NB4 (cell line): ENCODE measurements around the gene DRD2.

Source experiments
- DNase-seq: peaks from one replicate; pipeline ENCODE4 v3.0.0; 2010; ENCODE audit warnings: low read depth
- H3K4me3 ChIP-seq: one replicate; pipeline ENCODE4 v1.5.1; 2011; ENCODE audit warnings: mild to moderate bottlenecking, low read depth, low read length, moderate library complexity
- MYC ChIP-seq: IDR thresholded peaks from 2 replicates; pipeline ENCODE4 v1.6.1; 2011; ENCODE audit warnings: low read depth, low read length
- POLR2A ChIP-seq: IDR thresholded peaks from 2 replicates; pipeline ENCODE4 v1.6.1; 2011; ENCODE audit warnings: mild to moderate bottlenecking; ENCODE audit not compliant: insufficient read length; ENCODE audit errors: extremely low read depth
- TF ChIP-seq, protein P1 (sequence below): IDR thresholded peaks from one replicate; pipeline ENCODE4 v1.5.1; 2012; ENCODE audit warnings: low read depth, low read length
- TF ChIP-seq, protein P2 (sequence below): IDR thresholded peaks from 2 replicates; pipeline ENCODE4 v1.6.1; 2011; ENCODE audit warnings: low read depth, low read length

Gene DRD2

DNA sequence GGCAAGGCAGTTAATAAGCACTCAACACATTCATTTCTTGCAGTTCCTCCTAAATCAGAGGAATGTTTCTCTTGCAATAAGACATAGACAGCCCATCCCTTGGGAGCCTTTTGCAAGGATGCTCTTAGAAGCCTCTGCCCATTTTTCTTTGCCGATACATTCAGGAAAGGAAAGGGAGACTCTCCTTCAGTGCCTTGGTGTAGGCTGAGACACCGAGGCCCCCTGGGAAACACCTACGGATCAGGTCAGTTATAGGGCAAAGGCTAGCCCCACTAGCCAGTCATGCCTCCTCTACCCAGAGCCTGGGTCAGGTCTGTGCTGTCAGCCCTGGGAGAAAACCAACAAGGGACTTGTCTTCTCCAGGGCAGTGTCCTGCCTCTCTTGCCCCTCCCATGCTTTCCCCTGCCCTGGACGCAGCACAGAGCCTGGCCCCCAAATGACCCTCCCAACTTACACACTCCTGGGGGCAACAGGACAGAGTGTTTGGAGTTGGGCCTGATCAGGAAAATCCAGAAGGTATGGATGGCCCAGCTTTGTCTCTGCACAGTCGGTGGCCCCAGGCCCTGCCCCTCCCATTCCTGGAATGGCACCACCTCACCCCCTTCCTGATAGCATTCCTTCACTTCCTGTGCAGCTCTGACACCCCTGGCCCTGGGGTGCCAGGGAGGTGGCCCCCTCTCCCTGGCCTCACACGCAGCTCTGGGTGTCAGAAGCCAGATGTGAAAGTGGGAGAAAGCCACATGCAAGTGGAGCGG lies 69.3 kb downstream of the DRD2 start:
- no peak for TF ChIP-seq MYC
- TF ChIP-seq, protein P1, sequence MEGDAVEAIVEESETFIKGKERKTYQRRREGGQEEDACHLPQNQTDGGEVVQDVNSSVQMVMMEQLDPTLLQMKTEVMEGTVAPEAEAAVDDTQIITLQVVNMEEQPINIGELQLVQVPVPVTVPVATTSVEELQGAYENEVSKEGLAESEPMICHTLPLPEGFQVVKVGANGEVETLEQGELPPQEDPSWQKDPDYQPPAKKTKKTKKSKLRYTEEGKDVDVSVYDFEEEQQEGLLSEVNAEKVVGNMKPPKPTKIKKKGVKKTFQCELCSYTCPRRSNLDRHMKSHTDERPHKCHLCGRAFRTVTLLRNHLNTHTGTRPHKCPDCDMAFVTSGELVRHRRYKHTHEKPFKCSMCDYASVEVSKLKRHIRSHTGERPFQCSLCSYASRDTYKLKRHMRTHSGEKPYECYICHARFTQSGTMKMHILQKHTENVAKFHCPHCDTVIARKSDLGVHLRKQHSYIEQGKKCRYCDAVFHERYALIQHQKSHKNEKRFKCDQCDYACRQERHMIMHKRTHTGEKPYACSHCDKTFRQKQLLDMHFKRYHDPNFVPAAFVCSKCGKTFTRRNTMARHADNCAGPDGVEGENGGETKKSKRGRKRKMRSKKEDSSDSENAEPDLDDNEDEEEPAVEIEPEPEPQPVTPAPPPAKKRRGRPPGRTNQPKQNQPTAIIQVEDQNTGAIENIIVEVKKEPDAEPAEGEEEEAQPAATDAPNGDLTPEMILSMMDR = no peak
- no peak for TF ChIP-seq POLR2A
- TF ChIP-seq, protein P2, sequence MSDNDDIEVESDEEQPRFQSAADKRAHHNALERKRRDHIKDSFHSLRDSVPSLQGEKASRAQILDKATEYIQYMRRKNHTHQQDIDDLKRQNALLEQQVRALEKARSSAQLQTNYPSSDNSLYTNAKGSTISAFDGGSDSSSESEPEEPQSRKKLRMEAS = no peak
- no peak overlapping the region for H3K4me3 ChIP-seq
- no peak for DNase-seq

DNA sequence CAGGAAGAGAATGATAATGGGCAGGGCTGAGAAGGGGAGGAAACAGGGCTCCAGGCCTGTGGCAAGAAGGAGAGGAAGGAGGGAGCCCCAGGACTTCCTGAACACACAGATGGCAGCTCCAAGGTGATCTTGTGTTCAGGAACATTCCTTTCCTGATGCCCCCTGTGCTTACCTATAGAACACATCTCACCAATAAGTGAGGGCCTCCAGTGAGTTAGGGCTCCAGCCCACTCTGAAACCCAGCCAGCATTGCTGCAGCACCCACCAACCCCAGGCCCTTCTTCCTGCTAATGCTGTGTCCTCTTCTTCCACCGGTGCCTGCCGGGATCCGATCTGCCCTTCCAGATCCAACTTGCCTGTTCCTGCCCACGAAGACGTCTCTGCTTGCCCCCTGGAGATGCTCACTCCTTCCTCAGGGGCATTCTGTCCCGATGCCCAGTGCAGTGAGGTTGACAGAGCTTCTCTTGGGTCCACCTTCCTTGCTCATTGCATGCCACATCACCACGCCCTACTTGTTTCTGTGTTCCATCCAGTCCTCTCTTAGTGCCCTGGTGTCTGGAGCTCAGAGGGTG lies 70.3 kb downstream of the DRD2 start:
- TF ChIP-seq MYC (no peak), POLR2A (no peak)
- TF ChIP-seq, protein P2 = no peak
- TF ChIP-seq, protein P1 = no peak
- no peak overlapping the region for H3K4me3 ChIP-seq
- no peak for DNase-seq

DNA sequence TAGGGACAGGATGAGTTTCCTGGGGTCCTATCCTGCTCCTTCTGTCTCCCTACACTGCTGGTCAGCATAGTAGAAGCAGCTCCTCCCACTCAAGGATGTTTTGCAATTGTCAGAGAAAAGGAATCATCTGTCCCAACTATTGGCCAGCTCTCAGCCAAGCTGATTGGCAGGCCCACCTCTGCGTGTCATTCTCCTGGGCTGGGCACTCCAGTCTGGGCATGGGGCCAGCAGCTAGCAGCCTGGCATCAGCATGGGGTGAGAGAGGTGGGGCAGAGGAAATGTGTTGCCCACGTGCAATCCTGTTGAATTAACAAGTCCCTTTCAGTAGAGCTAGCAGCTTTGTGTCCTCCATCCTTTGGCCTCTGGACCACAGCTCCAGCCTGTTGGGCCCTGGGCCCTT lies 73.5 kb downstream of the DRD2 start:
- no peak for DNase-seq
- TF ChIP-seq, protein P1 = no peak
- no peak for TF ChIP-seq POLR2A
- TF ChIP-seq, protein P2 = no peak
- TF ChIP-seq MYC = no peak

DNA sequence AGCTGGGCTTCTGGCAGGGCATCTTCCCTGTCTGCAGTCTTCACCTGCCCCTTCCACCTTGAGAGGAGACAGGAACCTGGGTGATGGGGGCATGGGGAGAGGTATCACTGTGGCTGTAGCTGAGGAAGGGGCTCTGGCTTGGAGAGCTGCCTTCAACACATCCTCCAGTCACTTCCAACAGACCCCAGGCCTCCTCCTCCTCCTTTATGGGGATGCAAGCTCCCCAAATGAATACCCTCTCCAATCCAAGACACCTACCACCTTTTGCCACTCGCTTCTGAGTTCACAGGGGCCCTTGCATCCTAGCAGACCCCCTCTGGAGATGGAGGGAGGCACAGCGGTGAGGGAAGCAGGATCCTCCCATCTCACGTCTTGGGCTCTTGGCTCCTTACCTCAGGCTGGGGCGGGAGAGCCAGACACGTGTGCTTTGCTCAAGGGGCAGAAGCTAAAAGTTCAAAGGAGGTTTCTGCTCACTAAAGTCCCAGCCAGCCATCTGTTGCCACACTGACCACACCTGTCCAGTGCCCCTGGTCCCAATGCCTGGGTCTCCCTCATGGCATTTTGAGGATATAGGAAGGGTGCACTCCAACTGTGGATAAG lies 74.5 kb downstream of the DRD2 start:
- no peak for DNase-seq
- TF ChIP-seq, protein P1 = no peak
- no peak for TF ChIP-seq POLR2A
- TF ChIP-seq, protein P2 = no peak
- TF ChIP-seq MYC = no peak
- no peak overlapping the region for H3K4me3 ChIP-seq

More for the DNA sequence above, 73.5 kb downstream of the DRD2 start:
- H3K4me3 ChIP-seq = no peak overlapping the region

DNA sequence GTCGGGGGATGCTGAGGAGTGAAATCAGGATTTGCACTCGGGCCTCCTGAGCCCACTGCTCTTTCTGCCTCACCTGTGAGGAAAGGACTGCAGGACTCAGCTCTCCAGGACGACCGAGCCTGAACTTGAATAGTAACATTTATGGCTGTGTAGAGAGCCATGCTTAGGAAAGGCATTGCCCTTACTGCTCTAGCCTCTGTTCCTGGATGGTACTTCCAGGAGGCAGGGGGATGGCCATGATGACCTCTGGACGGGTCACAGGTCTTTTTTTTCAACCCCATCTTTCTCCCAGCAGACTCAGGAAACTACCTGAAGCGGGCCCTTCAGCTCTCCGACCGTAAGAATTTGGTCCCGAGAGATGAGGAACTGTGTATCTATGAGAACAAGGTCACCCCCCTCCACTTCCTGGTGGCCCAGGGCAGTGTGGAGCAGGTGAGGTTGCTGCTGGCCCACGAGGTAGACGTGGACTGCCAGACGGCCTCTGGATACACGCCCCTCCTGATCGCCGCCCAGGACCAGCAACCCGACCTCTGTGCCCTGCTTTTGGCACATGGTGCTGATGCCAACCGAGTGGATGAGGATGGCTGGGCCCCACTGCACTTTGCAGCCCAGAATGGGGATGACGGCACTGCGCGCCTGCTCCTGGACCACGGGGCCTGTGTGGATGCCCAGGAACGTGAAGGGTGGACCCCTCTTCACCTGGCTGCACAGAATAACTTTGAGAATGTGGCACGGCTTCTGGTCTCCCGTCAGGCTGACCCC lies 76.3 kb downstream of the DRD2 start:
- no peak overlapping the region for H3K4me3 ChIP-seq
- TF ChIP-seq, protein P1 = no peak
- TF ChIP-seq MYC (no peak), POLR2A (no peak)
- TF ChIP-seq, protein P2 = no peak
- no peak for DNase-seq
